Effector memory CD8-positive, alpha-beta T cell (primary cell): ENCODE measurements around the gene LRRN1.
"Not testable (repeated sequence)": the region's sequence is repeated elsewhere in the genome, so short reads cannot be mapped to it uniquely, and the experiment has no call there.

ENCODE experiments used
- ATAC-seq: fragments of 150-1000 bp; cut with Tn5 transposase; replicated peaks from 2 replicates; pipeline ENCODE4 v1.10.0; 2021; ENCODE audit warnings: mild to moderate bottlenecking, moderate library complexity
- DNase-seq, 3 experiments: peaks; one replicate each; pipeline ENCODE4 v3.0.0; 2021
- H3K27ac Mint-ChIP-seq, 2 donors: one replicate each; pipeline ENCODE4 v1.8.0; 2022; ENCODE audit warnings: mild to moderate bottlenecking in 2 of 2, mixed read lengths in 2 of 2, moderate library complexity in 2 of 2
- H3K27me3 Mint-ChIP-seq, 2 donors: one replicate each; pipeline ENCODE4 v1.8.0; 2022; ENCODE audit warnings: mixed read lengths in 2 of 2
- H3K36me3 Mint-ChIP-seq: one replicate; pipeline ENCODE4 v1.8.0; 2022; ENCODE audit warnings: mild to moderate bottlenecking, moderate library complexity, mixed read lengths; ENCODE audit not compliant: insufficient read depth
- H3K4me1 Mint-ChIP-seq, 2 donors: one replicate each; pipeline ENCODE4 v1.8.0; 2022; ENCODE audit warnings: low read depth in 2 of 2, mixed read lengths in 2 of 2
- H3K4me3 Mint-ChIP-seq, 2 donors: one replicate each; pipeline ENCODE4 v1.8.0; 2022; ENCODE audit warnings: mild to moderate bottlenecking in 2 of 2, mixed read lengths in 2 of 2, moderate library complexity in 2 of 2
- H3K9me3 Mint-ChIP-seq, 2 donors: one replicate each; pipeline ENCODE4 v1.8.0; 2022; ENCODE audit warnings: mixed read lengths in 2 of 2

Gene LRRN1

DNA sequence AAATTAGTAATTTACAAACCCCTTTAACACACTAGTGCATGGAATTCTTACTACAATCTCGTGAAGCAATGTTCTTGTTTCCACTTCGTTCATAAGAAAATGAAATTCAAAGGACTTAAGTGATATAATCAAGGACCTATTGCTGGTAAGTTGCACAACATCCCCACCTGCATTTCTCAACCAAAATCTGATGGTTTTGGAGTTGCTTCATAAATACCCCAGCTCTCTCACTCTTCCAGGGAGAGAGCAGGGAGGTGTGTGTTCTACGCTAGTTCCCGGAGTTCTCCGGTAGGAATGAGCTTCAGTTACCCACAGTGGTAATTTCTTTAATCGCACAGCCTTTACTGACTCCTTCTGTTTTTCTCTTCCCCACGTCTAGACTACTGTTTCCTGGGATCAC lies 81.8 kb downstream of the LRRN1 start:
- DNase-seq = no peak
- Mint-ChIP-seq H3K36me3 (no peaks in the 10 kb centered on the region), H3K27me3 (no peaks in the 10 kb centered on the region), H3K4me3 (no peak overlapping the region), H3K9me3 (peaks cover 4 to 5% of the 10 kb centered on the region in 2 donors), H3K27ac (no peak overlapping the region), H3K4me1 (no peaks in the 10 kb centered on the region)
- no peak for ATAC-seq

DNA sequence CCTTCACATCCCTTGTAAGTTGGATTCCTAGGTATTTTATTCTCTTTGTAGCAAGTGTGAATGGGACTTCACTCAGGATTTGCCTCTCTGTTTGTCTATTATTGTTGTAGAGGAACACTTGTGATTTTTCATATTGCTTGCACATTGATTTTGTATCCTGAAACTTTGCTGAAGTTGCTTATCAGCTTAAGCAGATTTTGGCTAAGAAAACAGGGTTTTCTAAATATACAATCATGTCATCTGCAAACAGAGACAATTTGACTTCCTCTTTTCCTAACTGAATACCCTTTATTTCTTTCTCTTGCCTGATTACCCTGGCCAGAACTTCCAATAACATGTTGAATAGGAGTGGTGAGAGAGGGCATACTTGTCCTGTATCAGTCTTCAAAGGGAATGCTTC lies 88.1 kb downstream of the LRRN1 start:
- H3K4me3 Mint-ChIP-seq, H3K4me1 Mint-ChIP-seq, DNase-seq, H3K27ac Mint-ChIP-seq, H3K27me3 Mint-ChIP-seq, H3K36me3 Mint-ChIP-seq, ATAC-seq: not testable (repeated sequence)
- peaks cover 19 to 24% of the 10 kb centered on the region in 2 donors for H3K9me3 Mint-ChIP-seq

DNA sequence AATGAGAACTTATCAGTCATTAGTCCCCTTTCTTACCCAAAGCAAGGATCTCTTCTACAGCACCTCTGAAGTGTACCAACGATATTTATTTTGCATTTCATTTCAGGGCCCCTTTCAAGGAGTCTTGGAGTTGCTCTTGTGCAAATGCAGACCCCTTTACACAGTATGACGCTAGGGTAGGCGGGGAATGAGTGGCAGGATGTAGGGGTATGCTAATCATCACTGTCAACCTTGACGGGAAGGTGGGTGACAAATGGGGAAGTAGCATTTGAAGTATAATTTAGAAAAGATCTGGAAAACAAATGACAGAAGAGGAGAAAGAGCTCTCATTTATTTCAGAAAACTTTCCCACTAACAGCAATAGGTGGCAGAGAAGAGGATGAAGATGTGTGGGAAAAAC lies 94.4 kb downstream of the LRRN1 start:
- Mint-ChIP-seq H3K4me3 (no peak overlapping the region), H3K4me1 (no peaks in the 10 kb centered on the region), H3K36me3 (no peaks in the 10 kb centered on the region), H3K9me3 (peaks cover 14 to 18% of the 10 kb centered on the region in 2 donors), H3K27me3 (no peaks in the 10 kb centered on the region), H3K27ac (no peak overlapping the region)
- no peak for DNase-seq
- no peak for ATAC-seq
